GM12878 (cell line): ENCODE measurements around the gene KLHL20. TPM values are rescaled to one million over a fixed set of nuclear protein-coding genes. Genes with fewer than 3 reads are reported as not detected.
"Not testable (repeated sequence)": the region's sequence is repeated elsewhere in the genome, so short reads cannot be mapped to it uniquely, and the experiment has no call there.

Source experiments
- ATAC-seq: fragments of 200-7000 bp; cut with Tn5 transposase; 3 replicates; pipeline ENCODE4 v1.9.1; 2020; ENCODE audit warnings: mild to moderate bottlenecking, moderate library complexity
- BruUV-seq: library from RNA; stranded (reverse); fragments of 400-500 nt; replicated peaks from 2 replicates; lab custom pipeline; 2021; lab: Mats Ljungman, UMichigan
- CTCF ChIA-PET: fragments of 300-600 bp; sonication (Branson Sonifier 250); formaldehyde crosslinking; extraction: SDS; loops from one replicate; lab custom pipeline; 2021; ENCODE audit warnings: inconsistent platforms; lab: Yijun Ruan, JAX
- POLR2A ChIA-PET: fragments of 350-600 bp; formaldehyde crosslinking; extraction: SDS; loops from one replicate; lab custom pipeline; 2021; ENCODE audit warnings: inconsistent platforms; lab: Charles Lee
- RAD21 ChIA-PET: fragments of 300-600 bp; sonication (Branson Sonifier 250); formaldehyde crosslinking; loops from one replicate; lab custom pipeline; 2023; ENCODE audit warnings: antibody characterized with exemption; ENCODE audit not compliant: unreplicated experiment; lab: Charles Lee
- SMC1A ChIA-PET: fragments of 300-600 bp; sonication (Branson Sonifier 250); formaldehyde crosslinking; loops from one replicate; lab custom pipeline; 2023; ENCODE audit not compliant: unreplicated experiment, uncharacterized antibody; lab: Charles Lee
- DNase-seq: peaks from one replicate; pipeline ENCODE4 v3.0.0-alpha.2; 2011; ENCODE audit warnings: low read depth, low spot score
- FAIRE-seq: peaks from 3 replicates; lab custom pipeline; 2011; peaks lifted over from hg19 to GRCh38; lab: Jason Lieb, UNC
- H2AFZ ChIP-seq: 2 replicates; pipeline ENCODE4 v1.6.0; 2011; ENCODE audit warnings: low read depth, low read length, control low read depth; ENCODE audit not compliant: control insufficient read depth
- H3K27ac ChIP-seq: 2 replicates; pipeline ENCODE4 v1.5.1; 2011; ENCODE audit warnings: control low read depth; ENCODE audit not compliant: control insufficient read depth, insufficient read depth
- H3K27me3 ChIP-seq, 2 experiments: replicated peaks in 1 of 2; 2 replicates each; pipeline versions ENCODE4 v1.6.0 to v1.6.1; 2011; ENCODE audit warnings: low read length in 1 of 2; ENCODE audit not compliant: control insufficient read depth in 2 of 2, insufficient read depth in 2 of 2
- H3K36me3 ChIP-seq, 2 experiments: 2 replicates each; pipeline ENCODE4 v1.5.1; 2011; ENCODE audit warnings: low read length in 1 of 2; ENCODE audit not compliant: control insufficient read depth in 2 of 2, insufficient read depth in 2 of 2
- H3K4me1 ChIP-seq: 2 replicates; pipeline ENCODE4 v1.6.1; 2011; ENCODE audit warnings: mild to moderate bottlenecking, low read length, moderate library complexity, mixed read lengths; ENCODE audit not compliant: control insufficient read depth, insufficient read depth
- H3K4me2 ChIP-seq: 2 replicates; pipeline ENCODE4 v1.6.0; 2011; ENCODE audit warnings: control low read depth; ENCODE audit not compliant: control insufficient read depth, insufficient read depth
- H3K4me3 ChIP-seq: fragments of 200-600 bp; sonication (generic); 2 replicates; pipeline ENCODE4 v1.5.1; 2016
- H3K79me2 ChIP-seq: 2 replicates; pipeline ENCODE4 v1.6.0; 2011; ENCODE audit warnings: low read length; ENCODE audit not compliant: control insufficient read depth, insufficient read depth
- H3K9ac ChIP-seq: 2 replicates; pipeline ENCODE4 v1.8.0; 2011; ENCODE audit warnings: low read length, control low read depth, mixed read lengths; ENCODE audit not compliant: control insufficient read depth, insufficient read depth
- H3K9me3 ChIP-seq: replicated peaks from 3 replicates; pipeline ENCODE4 v1.5.1; 2011; ENCODE audit warnings: mild to moderate bottlenecking, low read length; ENCODE audit not compliant: control insufficient read depth, insufficient read depth
- H4K20me1 ChIP-seq: 2 replicates; pipeline ENCODE4 v1.6.0; 2011; ENCODE audit not compliant: control insufficient read depth, insufficient read depth
- CHD4 ChIP-seq: fragments of 200-600 bp; sonication (generic); IDR thresholded peaks from 2 replicates; pipeline ENCODE4 v1.6.1; 2016; ENCODE audit warnings: mild to moderate bottlenecking
- FOXM1 ChIP-seq: IDR thresholded peaks from 2 replicates; pipeline ENCODE4 v1.6.1; 2012; ENCODE audit warnings: low read depth, mild to moderate bottlenecking, inconsistent platforms, low read length, moderate library complexity
- HDAC6 ChIP-seq: fragments of 200-600 bp; sonication (generic); IDR thresholded peaks from one replicate; pipeline ENCODE4 v1.8.0; 2017; ENCODE audit warnings: antibody characterized with exemption; ENCODE audit not compliant: unreplicated experiment
- NR2C2 ChIP-seq: IDR thresholded peaks from 2 replicates; pipeline ENCODE4 v1.6.1; 2011; ENCODE audit warnings: borderline replicate concordance, low read depth; ENCODE audit not compliant: control insufficient read depth, insufficient read length
- SREBF1 ChIP-seq: IDR thresholded peaks from 2 replicates; pipeline ENCODE4 v1.6.1; 2012; ENCODE audit warnings: mild to moderate bottlenecking, low read length
- STAT3 ChIP-seq: IDR thresholded peaks from 2 replicates; pipeline ENCODE4 v1.6.1; 2011; ENCODE audit warnings: low read depth, low read length, improper control_type of control experiment
- SUPT20H ChIP-seq: IDR thresholded peaks from 2 replicates; pipeline ENCODE4 v1.6.1; 2011; ENCODE audit warnings: low read depth, mild to moderate bottlenecking, low read length, moderate library complexity, borderline replicate concordance; ENCODE audit not compliant: control insufficient read depth
- TARDBP ChIP-seq: IDR thresholded peaks from 2 replicates; pipeline ENCODE4 v1.6.1; 2016; ENCODE audit warnings: borderline replicate concordance
- TCF12 ChIP-seq: IDR thresholded peaks from 2 replicates; pipeline ENCODE4 v1.6.1; 2011; ENCODE audit warnings: low read depth, mild to moderate bottlenecking, low read length
- TCF7 ChIP-seq: IDR thresholded peaks from 2 replicates; pipeline ENCODE4 v1.6.1; 2014; ENCODE audit warnings: antibody characterized with exemption, borderline replicate concordance
- ZNF207 ChIP-seq: fragments of 450-650 bp; IDR thresholded peaks from 2 replicates; pipeline ENCODE4 v1.6.1; 2014; ENCODE audit warnings: antibody characterized with exemption, mild to moderate bottlenecking, borderline replicate concordance
- WGBS: methylation state at CpG from one replicate; pipeline ENCODE4 v1.1.6; 2016; ENCODE audit warnings: low lambda C conversion rate; ENCODE audit not compliant: insufficient replicate concordance, insufficient coverage; ENCODE audit errors: missing lambda C conversion rate; 5-methylcytosine and 5-hydroxymethylcytosine counted together
- in situ Hi-C: fragments of 300-500 bp; cut with MboI; formaldehyde crosslinking; loops from 9 replicates; pipeline ENCODE4 v1.14.3; 2018; ENCODE audit warnings: mixed read lengths
- intact Hi-C: fragments of 100-400 bp; cut with micrococcal nuclease; formaldehyde crosslinking; loops from one replicate; pipeline ENCODE4 v1.14.2; 2022; ENCODE audit not compliant: unreplicated experiment
- polyA plus RNA-seq, 11 experiments: library from polyadenylated mRNA; depleted of rRNA in 4 of 11; unstranded in 6 of 11; stranded (reverse) in 5 of 11; fragments of >200 nt; fragmentation: Nextera tagmentation in 4 of 11; fragmentation: Illumina TruSeq in 1 of 11; extraction: Ambion mirVana in 4 of 11; extraction: Trizol in 1 of 11; gene quantifications; 1 replicate in 1 of 11; 2 replicates in 10 of 11; pipeline versions ENCODE4 v1.2.1 to v1.2.3, GENCODE V29; 2011 to 2016; ENCODE audit warnings: inconsistent platforms in 2 of 11, missing spikeins in 2 of 11, low read depth in 1 of 11
- total RNA-seq, 4 experiments: library from RNA; depleted of rRNA in 3 of 4; stranded (reverse); fragments of >200 nt in 3 of 4; fragmentation: Illumina TruSeq in 1 of 4; extraction: Trizol in 1 of 4; gene quantifications; 2 replicates each; pipeline versions ENCODE4 v1.2.1 to v1.2.3, GENCODE V29; 2013 to 2021
- TF ChIP-seq, protein P1 (sequence below): fragments of 450-650 bp; formaldehyde crosslinking; IDR thresholded peaks from 2 replicates; pipeline ENCODE4 v1.4.0; 2022; ENCODE audit warnings: mild to moderate bottlenecking, moderate library complexity

The KLHL20 gene
- total and polyA plus RNA-seq, 10 of the 15 experiments (the other 5 are each of a cell fraction or from before 2014, with no cell fraction given): 3.8 to 14.0 (median 10.0) TPM

DNA sequence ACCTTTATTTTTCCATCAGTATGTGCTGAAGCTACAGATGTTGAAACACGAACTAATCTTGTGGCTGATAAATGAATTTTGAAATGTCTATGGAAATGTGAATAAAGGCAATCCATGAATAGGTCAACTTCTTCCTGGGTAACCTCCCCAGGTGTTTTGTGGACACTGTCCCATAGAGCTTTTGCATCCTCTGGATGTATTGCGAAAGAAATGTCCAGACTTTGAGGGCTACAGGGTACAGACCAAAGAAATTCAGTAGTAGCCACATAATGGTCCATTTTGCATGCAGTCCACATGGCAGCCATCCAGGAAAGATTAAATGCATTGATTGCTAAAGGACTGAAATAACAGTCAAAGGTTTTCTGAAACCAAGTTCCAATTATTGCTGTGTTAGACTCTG, 88.2 kb downstream of the KLHL20 start:
- H4K20me1 ChIP-seq: no peaks in the 10 kb centered on the region
- no peaks in the 10 kb centered on the region for H3K27me3 ChIP-seq
- no TSS peak for BruUV-seq
- no peaks in the 10 kb centered on the region for H3K79me2 ChIP-seq
- DNase-seq: no peak
- no peak overlapping the region for H3K4me2 ChIP-seq
- in situ Hi-C loops: no loop called here
- no peak for ATAC-seq
- H3K9me3 ChIP-seq: no peaks in the 10 kb centered on the region
- H3K27ac ChIP-seq: no peak overlapping the region
- no peak for FAIRE-seq
- ChIA-PET POLR2A (no interaction called here), SMC1A (interaction anchor here (2.2 kb wide), 1 partner anchor 9 kb away, joined by 7 read pairs; no protein-coding TSS in a partner anchor), CTCF (interaction anchor here (1.0 to 1.5 kb wide), 2 partner anchors 23 to 373 kb away, joined by 3 to 4 read pairs; no protein-coding TSS in a partner anchor), RAD21 (no interaction called here)
- TF ChIP-seq CHD4 (no peak), ZNF207 (no peak), NR2C2 (no peak), TCF7 (no peak), FOXM1 (no peak), STAT3 (no peak), SREBF1 (no peak), HDAC6 (no peak), SUPT20H (no peak), TARDBP (no peak), TCF12 (no peak)
- TF ChIP-seq, protein P1, sequence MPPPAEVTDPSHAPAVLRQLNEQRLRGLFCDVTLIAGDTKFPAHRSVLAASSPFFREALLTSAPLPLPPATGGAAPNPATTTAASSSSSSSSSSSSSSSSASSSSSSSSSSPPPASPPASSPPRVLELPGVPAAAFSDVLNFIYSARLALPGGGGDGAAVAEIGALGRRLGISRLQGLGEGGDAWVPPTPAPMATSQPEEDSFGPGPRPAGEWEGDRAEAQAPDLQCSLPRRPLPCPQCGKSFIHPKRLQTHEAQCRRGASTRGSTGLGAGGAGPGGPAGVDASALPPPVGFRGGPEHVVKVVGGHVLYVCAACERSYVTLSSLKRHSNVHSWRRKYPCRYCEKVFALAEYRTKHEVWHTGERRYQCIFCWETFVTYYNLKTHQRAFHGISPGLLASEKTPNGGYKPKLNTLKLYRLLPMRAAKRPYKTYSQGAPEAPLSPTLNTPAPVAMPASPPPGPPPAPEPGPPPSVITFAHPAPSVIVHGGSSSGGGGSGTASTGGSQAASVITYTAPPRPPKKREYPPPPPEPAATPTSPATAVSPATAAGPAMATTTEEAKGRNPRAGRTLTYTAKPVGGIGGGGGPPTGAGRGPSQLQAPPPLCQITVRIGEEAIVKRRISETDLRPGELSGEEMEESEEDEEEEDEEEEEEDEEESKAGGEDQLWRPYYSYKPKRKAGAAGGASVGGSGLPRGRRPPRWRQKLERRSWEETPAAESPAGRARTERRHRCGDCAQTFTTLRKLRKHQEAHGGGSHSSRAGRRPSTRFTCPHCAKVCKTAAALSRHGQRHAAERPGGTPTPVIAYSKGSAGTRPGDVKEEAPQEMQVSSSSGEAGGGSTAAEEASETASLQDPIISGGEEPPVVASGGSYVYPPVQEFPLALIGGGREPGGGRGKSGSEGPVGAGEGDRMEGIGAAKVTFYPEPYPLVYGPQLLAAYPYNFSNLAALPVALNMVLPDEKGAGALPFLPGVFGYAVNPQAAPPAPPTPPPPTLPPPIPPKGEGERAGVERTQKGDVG: no peak
- no peak overlapping the region for H2AFZ ChIP-seq
- H3K4me3 ChIP-seq: no peak overlapping the region
- WGBS: 73% methylated on average over 2 of the region's 2 CpGs
- H3K9ac ChIP-seq: no peak overlapping the region
- intact Hi-C loops: no loop called here
- H3K36me3 ChIP-seq: peaks cover 8 to 22% of the 10 kb centered on the region in 2 experiments
- H3K4me1 ChIP-seq: no peaks in the 10 kb centered on the region

GRCh38 chr1:173813654-173814053, 98.9 kb downstream of the KLHL20 start:
- H3K36me3 ChIP-seq: peaks cover 0 to 10% of the 10 kb centered on the region in 2 experiments; a peak in 3 of 4 replicates
- in situ Hi-C loops, RAD21 ChIA-PET, H3K4me1 ChIP-seq, ATAC-seq, H3K9me3 ChIP-seq, BruUV-seq, H3K4me2 ChIP-seq, H3K27ac ChIP-seq, H3K4me3 ChIP-seq, POLR2A ChIA-PET, intact Hi-C loops, SMC1A ChIA-PET, CTCF ChIA-PET, H4K20me1 ChIP-seq, H3K79me2 ChIP-seq, DNase-seq, H3K27me3 ChIP-seq, H2AFZ ChIP-seq, FAIRE-seq, H3K9ac ChIP-seq: not testable (repeated sequence)
- 95% methylated on average over 5 of the region's 5 CpGs for WGBS
